ENCODE results near the gene RIN3. TPM values are rescaled to one million over a fixed set of nuclear protein-coding genes. Genes with fewer than 3 reads are reported as not detected.
A peak's percentile ranks its signal among the peaks of the same experiment; 100 is the strongest.

The RIN3 gene
- total and polyA plus RNA-seq, 2 experiments from 2014 or later: 3.5 to 5.4 TPM

DNA sequence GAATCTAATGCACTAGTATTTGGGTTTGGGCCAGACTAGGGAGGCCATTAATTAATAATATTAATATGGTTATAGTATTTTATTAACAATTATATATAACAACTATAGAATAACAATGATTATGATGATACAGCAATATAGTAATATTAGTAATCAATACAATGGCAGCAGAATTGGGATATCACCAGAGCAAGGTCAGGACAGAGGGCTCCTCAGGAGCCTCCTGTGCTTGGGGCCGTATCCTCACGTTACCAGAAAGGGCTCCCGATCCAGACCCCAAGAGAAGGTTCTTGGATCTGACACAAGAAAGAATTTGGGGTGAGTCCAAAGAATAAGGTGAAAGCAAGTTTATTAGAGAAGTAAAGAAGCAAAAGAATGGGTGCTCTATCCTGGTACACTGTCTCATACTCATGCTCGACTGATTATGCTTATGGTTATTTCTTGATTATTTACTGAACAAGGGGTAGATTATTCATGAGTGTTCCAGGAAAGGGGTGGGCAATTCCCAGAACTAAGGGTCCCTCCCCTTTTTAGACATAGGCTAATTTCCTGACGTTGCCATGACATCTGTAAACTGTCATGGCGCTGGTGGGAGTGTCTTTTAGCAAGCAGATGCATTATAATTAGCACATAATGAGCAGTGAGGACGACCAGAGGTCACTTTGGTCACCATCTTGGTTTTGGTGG lies 61.6 kb downstream of the RIN3 start:
- TF ChIP-seq, protein P1, sequence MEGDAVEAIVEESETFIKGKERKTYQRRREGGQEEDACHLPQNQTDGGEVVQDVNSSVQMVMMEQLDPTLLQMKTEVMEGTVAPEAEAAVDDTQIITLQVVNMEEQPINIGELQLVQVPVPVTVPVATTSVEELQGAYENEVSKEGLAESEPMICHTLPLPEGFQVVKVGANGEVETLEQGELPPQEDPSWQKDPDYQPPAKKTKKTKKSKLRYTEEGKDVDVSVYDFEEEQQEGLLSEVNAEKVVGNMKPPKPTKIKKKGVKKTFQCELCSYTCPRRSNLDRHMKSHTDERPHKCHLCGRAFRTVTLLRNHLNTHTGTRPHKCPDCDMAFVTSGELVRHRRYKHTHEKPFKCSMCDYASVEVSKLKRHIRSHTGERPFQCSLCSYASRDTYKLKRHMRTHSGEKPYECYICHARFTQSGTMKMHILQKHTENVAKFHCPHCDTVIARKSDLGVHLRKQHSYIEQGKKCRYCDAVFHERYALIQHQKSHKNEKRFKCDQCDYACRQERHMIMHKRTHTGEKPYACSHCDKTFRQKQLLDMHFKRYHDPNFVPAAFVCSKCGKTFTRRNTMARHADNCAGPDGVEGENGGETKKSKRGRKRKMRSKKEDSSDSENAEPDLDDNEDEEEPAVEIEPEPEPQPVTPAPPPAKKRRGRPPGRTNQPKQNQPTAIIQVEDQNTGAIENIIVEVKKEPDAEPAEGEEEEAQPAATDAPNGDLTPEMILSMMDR (IDR thresholded peaks at IDR 0.05; ENCODE audit: low read depth, low read length): no peak
- H3K27ac ChIP-seq: no peak overlapping the region
- H3K4me1 ChIP-seq (ENCODE audit: low read depth): no peaks in the 10 kb centered on the region
- no peak for DNase-seq (ENCODE audit: low read depth in 1 of 2, low spot score in 1 of 2)
- H3K4me3 ChIP-seq: no peak overlapping the region
- no peaks in the 10 kb centered on the region for H3K36me3 ChIP-seq
- H3K9me3 ChIP-seq (ENCODE audit: low read depth): no peaks in the 10 kb centered on the region
- H3K27me3 ChIP-seq: no peaks in the 10 kb centered on the region

DNA sequence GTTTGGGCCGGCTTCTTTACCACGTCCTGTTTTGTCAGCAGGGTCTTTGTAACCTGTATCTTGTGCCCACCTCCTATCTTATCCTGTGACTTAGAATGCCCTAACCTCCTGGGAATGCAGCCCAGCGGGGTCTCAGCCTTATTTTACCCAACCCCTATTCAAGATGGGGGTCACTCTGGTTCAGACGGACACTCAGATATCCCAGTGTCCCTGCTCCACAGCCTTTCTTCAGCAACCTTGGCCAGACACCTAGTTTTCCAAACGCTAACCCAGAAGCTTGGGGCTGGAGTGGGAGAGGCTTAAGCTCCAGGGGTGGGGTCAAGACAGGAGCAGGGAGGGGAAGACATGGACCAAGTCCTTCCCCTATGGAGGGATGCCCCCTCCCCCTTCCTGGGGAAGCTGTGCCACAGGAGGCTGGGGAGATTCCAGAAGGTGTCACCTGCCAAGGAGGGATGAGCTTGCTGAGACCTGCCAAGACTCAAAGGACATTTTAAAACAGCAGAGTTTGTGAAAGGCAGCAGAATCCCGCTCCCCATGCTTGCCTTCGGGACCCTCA lies 62.2 kb downstream of the RIN3 start:
- TF ChIP-seq, protein P1 (IDR thresholded peaks at IDR 0.05; ENCODE audit: low read depth, low read length): no peak
- Histone ChIP-seq H3K9me3 (ENCODE audit: low read depth) (no peaks in the 10 kb centered on the region), H3K4me3 (no peak overlapping the region), H3K27me3 (no peaks in the 10 kb centered on the region), H3K36me3 (no peaks in the 10 kb centered on the region), H3K27ac (no peak overlapping the region), H3K4me1 (ENCODE audit: low read depth) (no peaks in the 10 kb centered on the region)
- DNase-seq (ENCODE audit: low read depth in 1 of 2, low spot score in 1 of 2): no peak

DNA sequence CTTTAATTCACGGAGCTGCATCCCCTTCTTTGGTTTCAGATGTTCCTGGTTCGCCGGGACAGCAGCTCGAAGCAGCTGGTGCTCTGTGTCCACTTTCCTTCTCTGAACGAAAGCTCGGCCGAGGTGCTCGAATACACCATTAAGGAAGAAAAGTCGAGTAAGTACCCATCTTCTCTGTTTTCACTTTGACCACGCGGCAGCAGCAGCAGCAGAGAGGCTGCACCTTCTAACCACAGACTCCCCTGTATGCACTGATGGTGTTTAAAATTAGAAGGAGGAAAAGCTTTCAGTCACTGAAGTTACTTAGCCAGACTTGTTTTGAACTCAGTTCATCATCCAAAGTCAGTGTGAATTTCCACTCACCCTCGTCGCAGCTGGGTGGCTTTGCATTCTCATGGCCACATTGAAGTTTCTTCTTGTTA lies 63.8 kb downstream of the RIN3 start:
- H3K27ac ChIP-seq: no peak overlapping the region
- H3K4me3 ChIP-seq: no peak overlapping the region
- no peaks in the 10 kb centered on the region for H3K27me3 ChIP-seq
- no peak for DNase-seq (ENCODE audit: low read depth in 1 of 2, low spot score in 1 of 2)
- no peaks in the 10 kb centered on the region for H3K4me1 ChIP-seq (ENCODE audit: low read depth)
- no peaks in the 10 kb centered on the region for H3K9me3 ChIP-seq (ENCODE audit: low read depth)
- TF ChIP-seq, protein P1 (IDR thresholded peaks at IDR 0.05; ENCODE audit: low read depth, low read length): no peak
- no peaks in the 10 kb centered on the region for H3K36me3 ChIP-seq

DNA sequence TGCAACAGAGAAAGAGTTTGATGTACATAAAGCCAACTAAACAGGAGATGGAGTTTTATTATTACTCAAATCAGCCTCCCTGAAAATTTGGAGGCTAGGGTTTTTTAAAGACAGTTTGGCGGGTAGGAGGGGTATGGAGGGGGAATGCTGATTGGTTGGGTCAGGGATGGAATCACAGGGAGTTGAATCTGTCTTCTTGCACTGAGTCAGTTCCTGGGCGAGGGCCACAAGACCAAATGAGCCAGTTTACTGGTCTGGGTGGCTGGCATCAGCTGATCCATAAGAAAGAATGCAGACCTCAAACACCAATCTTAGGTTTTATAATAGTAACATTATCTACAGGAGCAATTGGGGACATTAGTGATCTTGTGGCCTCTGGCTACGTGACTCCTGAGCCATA lies 64.9 kb downstream of the RIN3 start:
- H3K36me3 ChIP-seq: no peaks in the 10 kb centered on the region
- H3K4me1 ChIP-seq (ENCODE audit: low read depth): no peaks in the 10 kb centered on the region
- DNase-seq (ENCODE audit: low read depth in 1 of 2, low spot score in 1 of 2): peak in 1 of 2 donors; percentile 19
- TF ChIP-seq, protein P1 (IDR thresholded peaks at IDR 0.05; ENCODE audit: low read depth, low read length): no peak
- no peak overlapping the region for H3K4me3 ChIP-seq
- no peak overlapping the region for H3K27ac ChIP-seq
- H3K9me3 ChIP-seq (ENCODE audit: low read depth): no peaks in the 10 kb centered on the region
- no peaks in the 10 kb centered on the region for H3K27me3 ChIP-seq

DNA sequence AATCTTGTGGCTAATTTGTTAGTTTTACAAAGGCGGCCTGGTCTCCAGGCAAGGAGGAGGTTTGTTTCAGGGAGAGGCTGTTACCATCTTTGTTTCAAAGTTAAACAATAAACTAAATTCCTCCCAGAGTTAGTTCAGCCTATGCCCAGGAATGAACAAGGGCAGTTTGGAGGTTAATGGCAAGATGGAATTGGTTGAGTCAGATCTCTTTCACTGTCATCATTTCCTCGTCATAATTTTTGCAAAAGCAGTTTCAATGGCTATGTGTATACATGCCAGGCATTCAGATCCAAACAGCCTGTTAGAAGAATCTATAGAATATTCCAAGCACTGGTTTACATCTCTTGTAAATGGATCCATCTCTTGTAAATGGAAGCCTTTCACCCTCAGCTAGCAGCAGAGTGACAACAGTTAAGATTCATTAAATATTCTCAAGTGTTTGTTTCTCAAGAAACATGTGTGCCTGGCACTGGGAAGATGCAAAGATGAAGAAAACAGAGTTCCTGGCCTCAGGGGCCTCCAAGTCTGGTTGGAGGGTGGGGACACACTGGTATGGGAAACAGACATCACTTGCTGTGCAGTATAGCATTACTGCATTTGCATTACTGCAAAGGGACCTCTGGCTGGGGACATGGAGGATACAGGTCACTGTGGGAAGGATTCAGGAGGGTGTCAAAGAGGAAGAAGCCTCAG lies 65.8 kb downstream of the RIN3 start:
- TF ChIP-seq, protein P1 (IDR thresholded peaks at IDR 0.05; ENCODE audit: low read depth, low read length): no peak
- no peaks in the 10 kb centered on the region for H3K27me3 ChIP-seq
- H3K27ac ChIP-seq: no peak overlapping the region
- no peaks in the 10 kb centered on the region for H3K9me3 ChIP-seq (ENCODE audit: low read depth)
- DNase-seq (ENCODE audit: low read depth in 1 of 2, low spot score in 1 of 2): no peak
- H3K4me1 ChIP-seq (ENCODE audit: low read depth): no peaks in the 10 kb centered on the region
- H3K4me3 ChIP-seq: no peak overlapping the region
- no peaks in the 10 kb centered on the region for H3K36me3 ChIP-seq

Data from cardiac muscle cell (in vitro differentiated cells and primary cell).